ENCODE results near the gene FAM222A.
A peak's percentile ranks its signal among the peaks of the same experiment; 100 is the strongest.

FAM222A gene

DNA sequence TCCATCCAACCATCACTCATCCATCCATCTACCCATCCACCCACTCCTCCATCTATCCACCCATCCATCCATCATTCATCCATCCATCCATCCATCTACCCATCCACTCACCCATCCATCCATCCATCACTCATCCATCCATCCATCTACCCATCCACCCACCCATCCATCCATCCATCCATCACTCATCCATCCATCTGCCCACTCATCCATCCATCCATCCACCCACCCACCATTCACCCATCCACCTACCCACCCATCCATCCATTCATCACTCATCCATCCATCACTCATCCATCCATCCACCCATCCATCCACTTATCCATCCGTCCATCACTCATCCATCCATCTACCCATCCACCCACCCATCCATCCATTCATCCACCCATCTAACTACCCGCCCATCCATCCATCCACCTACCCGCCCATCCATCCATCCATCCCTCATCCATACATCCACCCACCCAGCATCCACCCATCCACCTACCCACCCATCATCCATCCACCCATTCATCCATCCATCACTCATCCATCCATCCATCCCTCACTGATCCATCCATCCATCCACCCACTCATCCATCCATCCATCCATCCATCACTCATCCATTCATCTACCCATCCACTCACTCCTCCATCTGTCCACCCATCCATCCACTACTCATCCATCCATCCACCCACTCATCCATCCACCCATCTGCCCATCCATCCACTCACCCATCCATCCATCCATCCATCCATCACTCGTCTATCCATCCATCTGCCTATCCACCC lies 95.4 kb downstream of the FAM222A start:
- no peak for DNase-seq

DNA sequence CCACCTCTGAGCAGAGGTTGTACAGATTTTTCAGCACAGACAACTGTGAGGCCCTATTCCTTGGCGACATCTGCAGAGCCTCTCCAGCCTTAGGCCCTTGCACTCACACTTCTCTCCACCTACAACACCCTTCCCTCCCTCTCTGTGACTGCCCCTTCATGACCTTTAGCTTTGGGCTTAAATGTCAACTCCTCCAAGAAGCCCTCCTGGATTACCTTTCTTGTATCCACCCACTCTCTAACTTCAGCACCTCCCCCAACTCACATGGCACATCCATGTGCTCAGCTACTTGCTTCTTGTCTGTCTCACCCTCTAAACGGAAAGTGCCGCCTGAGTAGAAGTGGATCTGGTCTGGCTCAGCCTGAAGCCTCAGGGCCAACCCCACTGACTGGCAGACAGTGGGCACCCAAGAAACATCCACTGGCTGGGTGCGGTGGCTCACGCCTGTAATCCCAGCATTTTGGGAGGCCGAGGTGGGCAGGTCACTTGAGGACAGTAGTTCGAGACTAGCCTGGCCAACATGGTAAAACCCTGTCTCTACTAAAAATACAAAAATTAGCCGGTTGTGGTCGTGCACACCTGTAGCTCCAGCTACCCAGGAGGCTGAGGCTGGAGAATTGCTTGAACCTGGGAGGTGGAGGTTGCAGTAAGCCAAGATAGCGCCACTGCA lies 97.5 kb downstream of the FAM222A start:
- no peak for DNase-seq

DNA sequence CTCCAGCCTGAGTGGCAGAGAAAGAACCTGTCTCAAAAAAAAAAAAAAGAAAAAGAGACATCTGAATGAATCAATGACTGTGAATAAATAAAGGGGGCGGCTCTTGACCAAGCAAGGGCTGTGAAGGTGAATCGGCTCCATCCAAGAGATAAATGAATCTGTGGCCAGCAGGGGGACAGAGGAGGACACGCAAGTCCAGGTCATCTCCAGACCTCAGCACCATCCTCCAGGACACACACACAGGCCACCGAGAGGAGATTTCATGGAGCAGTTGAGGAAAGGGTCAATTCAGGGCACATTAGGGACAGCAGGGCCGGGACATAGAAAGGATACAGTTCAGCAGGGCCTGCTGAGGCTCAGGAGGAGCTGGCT lies 98.0 kb downstream of the FAM222A start:
- no peak for DNase-seq

DNA sequence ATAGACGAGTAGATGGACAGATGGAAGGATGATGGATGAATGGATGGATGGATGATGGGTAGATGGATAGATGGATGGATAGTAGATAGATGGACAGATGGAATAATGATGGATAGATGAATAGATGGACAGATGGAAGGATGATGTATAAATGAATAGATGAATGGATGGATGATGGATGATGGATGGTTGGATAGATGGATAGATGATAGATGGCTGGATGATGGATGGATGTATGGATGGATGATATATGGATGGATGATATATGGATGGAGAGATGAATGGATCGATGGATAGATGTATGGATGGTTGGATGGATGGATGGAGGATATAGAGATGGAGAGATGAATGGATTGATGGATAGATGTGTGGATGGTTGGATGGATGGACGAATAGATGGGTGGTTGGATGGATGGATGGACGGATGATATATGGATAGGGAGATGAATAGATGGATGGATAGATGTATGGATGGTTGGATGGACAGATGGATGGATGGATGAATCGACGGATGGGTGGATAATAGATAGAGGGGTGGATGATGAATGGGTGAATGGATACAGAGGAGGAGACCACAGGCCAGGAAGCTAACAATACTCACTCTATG lies 100.3 kb downstream of the FAM222A start:
- DNase-seq: no peak

DNA sequence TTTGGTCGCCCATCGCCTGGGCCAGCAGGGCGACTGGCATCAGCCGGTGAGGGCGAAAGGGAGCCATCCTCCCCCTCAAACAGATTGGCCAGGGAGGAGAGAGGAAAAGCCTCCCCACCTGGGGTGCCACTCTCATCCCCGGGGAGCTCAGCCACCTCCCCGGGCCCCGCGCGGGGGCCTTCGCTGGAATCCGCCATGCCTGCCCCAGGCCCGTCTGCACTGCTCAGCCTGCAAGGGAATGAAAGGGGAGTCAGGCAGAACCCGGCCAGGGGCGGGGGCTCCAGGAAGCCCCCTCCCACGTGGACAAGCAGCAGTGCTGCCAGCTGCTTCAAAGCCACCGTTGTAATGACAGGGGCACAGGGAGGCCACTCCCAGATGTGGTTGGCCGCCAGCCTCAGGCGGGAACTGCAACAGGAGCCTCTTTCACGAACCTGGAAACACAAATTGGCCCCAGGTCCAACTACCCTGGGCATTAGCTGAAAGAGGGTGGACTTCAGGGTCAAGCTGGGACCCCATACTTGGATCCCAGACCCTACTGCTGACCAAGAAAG lies 101.0 kb downstream of the FAM222A start:
- DNase-seq: no peak

DNA sequence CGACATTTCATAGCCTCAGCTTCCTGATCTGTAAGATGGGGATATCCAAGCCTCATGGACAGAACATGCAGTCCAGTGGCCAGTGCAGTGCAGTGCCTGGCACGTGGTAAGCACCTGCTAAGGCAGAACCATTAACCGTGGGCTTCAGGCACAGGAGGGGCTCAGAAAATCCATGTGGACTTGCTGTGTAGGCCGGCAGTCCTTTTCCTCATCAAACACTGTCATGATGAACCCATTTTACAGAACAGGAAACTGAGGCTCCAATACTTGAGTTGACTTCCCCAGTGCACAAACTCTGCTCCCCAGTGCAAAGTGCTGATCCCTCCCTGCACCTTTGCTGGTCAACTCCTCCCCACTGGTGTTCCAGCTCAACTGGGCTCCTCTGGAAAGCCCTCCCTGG lies 101.6 kb downstream of the FAM222A start:
- DNase-seq: no peak

DNA sequence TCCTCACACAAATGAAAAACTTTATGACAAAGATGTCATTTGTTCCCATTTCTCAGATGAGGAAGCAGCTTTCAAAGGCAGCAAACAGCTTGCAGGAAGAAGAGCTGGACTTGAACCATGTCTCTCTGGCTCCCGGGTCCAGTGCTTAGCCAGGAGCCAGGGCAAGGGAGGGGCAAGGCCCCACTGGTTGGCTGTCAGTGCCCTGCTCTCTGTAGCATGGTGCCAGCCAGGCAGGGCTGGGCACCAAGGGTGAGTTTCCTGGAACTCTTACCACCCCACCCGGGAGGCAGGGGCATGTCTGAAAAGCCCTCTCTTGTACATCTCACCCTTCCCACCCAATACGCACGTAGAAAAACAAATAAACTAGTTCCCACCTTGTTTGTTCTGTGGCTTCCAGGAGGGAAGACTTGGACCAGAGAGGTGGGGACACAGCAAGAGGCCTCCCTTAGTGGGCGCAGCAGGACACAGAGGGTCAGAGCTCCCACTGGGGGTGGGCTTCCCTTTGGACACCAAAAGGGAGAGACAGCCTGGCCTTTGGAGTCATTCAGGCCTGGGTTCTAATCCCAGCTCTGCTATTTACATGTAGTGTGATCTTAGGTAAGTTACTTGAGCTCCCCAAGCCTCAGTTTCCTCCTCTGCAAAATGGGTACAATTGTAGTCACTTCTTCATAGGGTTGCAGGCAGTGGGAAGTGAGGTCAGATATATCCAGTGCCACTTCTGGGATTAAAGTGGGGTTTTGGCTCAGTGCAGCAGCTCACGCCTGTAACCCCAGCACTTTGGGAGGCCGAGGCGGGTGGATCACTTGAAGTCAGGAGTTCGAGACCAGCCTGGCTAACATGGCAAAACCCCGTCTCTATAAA lies 102.4 kb downstream of the FAM222A start:
- no peak for DNase-seq

DNA sequence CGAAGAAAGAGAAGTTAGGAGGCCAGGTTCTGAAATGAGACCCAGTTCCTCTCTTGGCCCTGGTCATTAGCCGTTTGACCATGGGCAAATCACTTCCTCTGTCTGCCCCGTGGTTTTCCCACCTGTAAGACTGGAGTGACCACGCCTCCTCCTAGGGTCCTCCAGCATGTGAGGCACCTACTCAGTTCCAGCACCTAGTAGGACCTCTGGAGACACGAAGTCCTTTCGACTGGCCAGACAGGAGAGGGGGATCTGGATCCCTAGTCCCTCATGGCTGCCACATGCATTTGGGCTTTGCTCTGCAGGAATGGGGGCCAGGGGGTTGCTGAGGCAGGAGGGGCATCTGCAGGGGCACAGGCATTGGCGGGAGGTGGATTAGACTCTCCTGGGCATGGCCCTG lies 103.2 kb downstream of the FAM222A start:
- no peak for DNase-seq

DNA sequence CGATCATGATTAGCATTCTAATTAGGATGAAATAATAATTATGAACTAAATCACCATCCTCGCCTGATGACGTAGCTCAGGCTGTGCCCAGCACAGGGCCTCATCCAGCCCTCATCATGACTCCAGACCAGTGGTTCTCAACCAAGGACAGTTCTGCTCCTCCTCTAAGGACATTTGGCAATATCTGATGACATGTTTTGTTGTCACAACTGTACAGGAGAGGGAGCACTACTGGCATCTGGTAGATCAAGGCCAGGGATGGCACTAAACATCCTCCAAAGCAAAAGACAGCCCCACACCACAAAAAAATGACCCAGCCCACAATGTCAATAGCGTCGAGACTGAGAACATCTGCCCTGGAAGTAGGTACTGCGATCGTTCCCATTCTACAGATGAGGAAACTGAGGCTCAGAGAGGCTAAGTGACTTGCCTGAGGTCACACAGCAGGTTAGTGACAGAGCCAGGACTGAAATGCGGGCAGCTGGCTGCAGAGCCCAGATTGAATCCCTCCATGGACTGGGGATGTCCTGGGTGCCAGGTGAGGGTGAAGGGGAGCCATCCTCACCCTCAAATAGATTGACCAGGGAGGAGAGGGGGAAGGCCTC lies 104.1 kb downstream of the FAM222A start:
- DNase-seq: no peak

DNA sequence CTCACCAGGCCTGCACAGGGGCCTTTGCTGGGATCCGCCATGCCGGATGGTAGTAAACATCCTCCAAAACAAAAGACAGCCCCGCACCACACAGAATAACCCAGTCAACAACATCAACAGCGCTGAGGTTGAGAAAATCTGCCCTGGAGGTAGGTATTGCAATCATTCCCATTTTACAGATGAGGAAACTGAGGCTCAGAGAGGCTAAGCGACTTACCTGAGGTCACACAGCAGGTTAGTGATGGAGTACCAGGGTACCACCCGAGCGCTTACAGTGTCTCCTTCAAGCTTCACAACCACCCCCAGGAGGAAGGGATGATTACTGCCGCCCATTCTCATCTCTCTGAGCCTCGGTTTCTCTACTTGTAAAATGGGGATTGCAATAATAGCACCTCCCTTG lies 104.6 kb downstream of the FAM222A start:
- DNase-seq: no peak

DNA sequence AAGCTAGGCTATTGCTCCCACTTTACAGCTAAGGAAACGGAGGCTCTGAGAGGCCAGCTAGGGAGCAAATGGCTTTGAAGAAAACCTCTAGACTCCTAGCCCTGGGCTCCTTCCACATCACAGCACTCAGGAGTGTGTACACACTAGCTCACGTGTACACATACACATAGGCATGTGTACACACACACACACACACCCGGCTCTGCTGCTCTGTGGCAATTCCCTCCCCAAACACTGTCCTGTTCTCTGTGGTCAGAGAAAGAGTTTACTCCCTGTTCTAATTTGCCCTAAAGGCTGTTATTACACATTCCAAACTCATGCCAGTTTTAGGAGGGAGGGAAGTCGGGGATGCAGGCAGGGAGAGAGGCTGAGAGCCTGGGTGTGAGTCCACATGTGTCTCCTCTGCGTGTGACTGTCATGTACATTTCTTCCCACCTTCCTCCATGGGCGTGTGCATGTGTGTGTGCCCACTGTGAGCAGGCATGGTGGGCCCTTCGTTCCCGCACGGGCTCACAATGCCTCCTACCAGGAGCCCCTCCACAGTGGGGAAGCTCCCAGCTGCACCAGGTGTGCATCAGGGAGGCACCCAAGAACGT lies 105.4 kb downstream of the FAM222A start:
- DNase-seq: peak; percentile 44

Measured in NCI-H2171 treated with DMSO at 0.1 percent for 48 hours (cell line).